DND-41 (cell line): ENCODE results near the gene MYH13.

Source experiments
- EZH2 ChIP-seq: IDR thresholded peaks from 3 replicates; pipeline ENCODE4 v1.6.1; 2012; ENCODE audit warnings: borderline replicate concordance, low read depth, mild to moderate bottlenecking, moderate library complexity, low read length, inconsistent platforms; ENCODE audit not compliant: severe bottlenecking
- TF ChIP-seq, protein P1 (sequence below): IDR thresholded peaks from 2 replicates; pipeline ENCODE4 v1.5.1; 2012; ENCODE audit warnings: borderline replicate concordance, low read length, moderate library complexity, mild to moderate bottlenecking; ENCODE audit not compliant: poor library complexity, severe bottlenecking; ENCODE audit errors: extremely low read depth

DNA sequence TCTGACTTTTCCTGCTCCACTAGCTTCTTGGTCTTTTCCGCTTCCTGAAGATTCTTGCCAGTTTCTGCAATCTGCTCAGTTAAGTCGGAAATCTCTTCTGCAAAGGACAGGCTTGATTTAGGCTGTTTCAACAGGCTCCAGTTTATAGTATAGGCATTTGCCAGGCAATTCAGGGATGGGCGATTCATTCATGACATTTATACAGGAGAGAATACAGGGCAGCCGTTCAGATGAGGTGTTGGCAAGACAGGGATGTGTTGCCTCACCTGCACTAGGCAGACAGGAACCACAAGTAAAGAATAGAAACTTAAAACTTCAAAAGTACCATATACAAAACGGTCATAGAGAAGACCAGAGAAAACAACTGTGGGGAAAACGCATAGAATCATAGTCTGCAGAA, 61.7 kb downstream of the MYH13 start:
- TF ChIP-seq, protein P1, sequence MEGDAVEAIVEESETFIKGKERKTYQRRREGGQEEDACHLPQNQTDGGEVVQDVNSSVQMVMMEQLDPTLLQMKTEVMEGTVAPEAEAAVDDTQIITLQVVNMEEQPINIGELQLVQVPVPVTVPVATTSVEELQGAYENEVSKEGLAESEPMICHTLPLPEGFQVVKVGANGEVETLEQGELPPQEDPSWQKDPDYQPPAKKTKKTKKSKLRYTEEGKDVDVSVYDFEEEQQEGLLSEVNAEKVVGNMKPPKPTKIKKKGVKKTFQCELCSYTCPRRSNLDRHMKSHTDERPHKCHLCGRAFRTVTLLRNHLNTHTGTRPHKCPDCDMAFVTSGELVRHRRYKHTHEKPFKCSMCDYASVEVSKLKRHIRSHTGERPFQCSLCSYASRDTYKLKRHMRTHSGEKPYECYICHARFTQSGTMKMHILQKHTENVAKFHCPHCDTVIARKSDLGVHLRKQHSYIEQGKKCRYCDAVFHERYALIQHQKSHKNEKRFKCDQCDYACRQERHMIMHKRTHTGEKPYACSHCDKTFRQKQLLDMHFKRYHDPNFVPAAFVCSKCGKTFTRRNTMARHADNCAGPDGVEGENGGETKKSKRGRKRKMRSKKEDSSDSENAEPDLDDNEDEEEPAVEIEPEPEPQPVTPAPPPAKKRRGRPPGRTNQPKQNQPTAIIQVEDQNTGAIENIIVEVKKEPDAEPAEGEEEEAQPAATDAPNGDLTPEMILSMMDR: no peak
- no peak for TF ChIP-seq EZH2
